HG03378 (cell line): Measurements from ENCODE around the gene GTPBP10.
"Not testable (repeated sequence)": the region's sequence is repeated elsewhere in the genome, so short reads cannot be mapped to it uniquely, and the experiment has no call there.

Source experiments
- ATAC-seq: cut with Tn5 transposase; IDR thresholded peaks from one replicate; pipeline ENCODE4 v1.9.1; 2021; ENCODE audit warnings: mild to moderate bottlenecking, moderate library complexity; ENCODE audit not compliant: unreplicated experiment

The GTPBP10 gene

GRCh38 chr7:90346336-90347125, at the start of gene GTPBP10:
Gene GTPBP10, plus strand, starts transcription at chr7:90346716. Its CDS starts 26 bp downstream, at chr7:90346742.
- ATAC-seq, result peak; percentile 93

- peak; percentile 90 for ATAC-seq
Observed at GRCh38 chr7:90298145-90299038, 48.1 kb upstream of the GTPBP10 start.

GRCh38 chr7:90303241-90303640, 43.3 kb upstream of the GTPBP10 start:
- no peak for ATAC-seq

GRCh38 chr7:90309872-90310271, 36.6 kb upstream of the GTPBP10 start:
- no peak for ATAC-seq

- no peak for ATAC-seq
Observed at GRCh38 chr7:90311175-90311574, 35.3 kb upstream of the GTPBP10 start.

GRCh38 chr7:90312745-90313144, 33.8 kb upstream of the GTPBP10 start:
- ATAC-seq, result no peak

GRCh38 chr7:90313907-90314306, 32.6 kb upstream of the GTPBP10 start:
- ATAC-seq, result no peak

GRCh38 chr7:90320014-90320413, 26.5 kb upstream of the GTPBP10 start:
- ATAC-seq, result no peak

GRCh38 chr7:90320418-90320800, 26.1 kb upstream of the GTPBP10 start:
- ATAC-seq, result no peak

GRCh38 chr7:90320801-90321494, 25.6 kb upstream of the GTPBP10 start, which contains the start of gene FAM237B:
Gene FAM237B, minus strand, starts transcription at chr7:90321304. Its CDS starts 1,556 bp downstream, at chr7:90319748.
- no peak for ATAC-seq

GRCh38 chr7:90322837-90323236, 23.7 kb upstream of the GTPBP10 start:
- no peak for ATAC-seq

GRCh38 chr7:90326500-90326899, 20.0 kb upstream of the GTPBP10 start:
- ATAC-seq, result no peak

- ATAC-seq, result no peak
Observed at GRCh38 chr7:90334193-90334843, 12.2 kb upstream of the GTPBP10 start.

- ATAC-seq, result not testable (repeated sequence)
Observed at GRCh38 chr7:90334926-90335325, 11.6 kb upstream of the GTPBP10 start.

GRCh38 chr7:90337106-90337505, 9.4 kb upstream of the GTPBP10 start:
- ATAC-seq, result no peak

GRCh38 chr7:90345016-90345415, 1.5 kb upstream of the GTPBP10 start:
- no peak for ATAC-seq

- peak; percentile 11 for ATAC-seq
Observed at GRCh38 chr7:90345595-90346335, 751 bp upstream of the GTPBP10 start.

- no peak for ATAC-seq
Observed at GRCh38 chr7:90347759-90348158, 1.2 kb downstream of the GTPBP10 start.

GRCh38 chr7:90349305-90349704, 2.8 kb downstream of the GTPBP10 start:
- no peak for ATAC-seq

GRCh38 chr7:90350032-90350431, 3.5 kb downstream of the GTPBP10 start:
- not testable (repeated sequence) for ATAC-seq
